IMR-90 (cell line): ENCODE data around the gene PTGDR2. TPM values are rescaled to one million over a fixed set of nuclear protein-coding genes. Genes with fewer than 3 reads are reported as not detected.

Experiments used
- ATAC-seq: fragments of 200-7000 bp; cut with Tn5 transposase; 2 replicates; pipeline ENCODE4 v1.9.1; 2020; ENCODE audit warnings: low read depth, mild to moderate bottlenecking, moderate library complexity
- BruUV-seq: library from RNA; stranded (reverse); fragments of 400-500 nt; replicated peaks from 2 replicates; lab custom pipeline; 2021; lab: Mats Ljungman, UMichigan
- CTCF ChIA-PET: fragments of 300-600 bp; formaldehyde crosslinking; extraction: SDS; loops from one replicate; lab custom pipeline; 2021; ENCODE audit warnings: antibody characterized with exemption; lab: Yijun Ruan, JAX
- POLR2A ChIA-PET: fragments of 300-600 bp; sonication (Branson Sonifier 250); formaldehyde crosslinking; loops from one replicate; lab custom pipeline; 2022; ENCODE audit warnings: antibody characterized with exemption; ENCODE audit not compliant: unreplicated experiment; lab: Charles Lee
- DNase-seq: peaks from one replicate; pipeline ENCODE4 v3.0.0; 2013
- H2AFZ ChIP-seq: replicated peaks from 2 replicates; pipeline ENCODE3; 2013; ENCODE audit warnings: low read length, mild to moderate bottlenecking; ENCODE audit not compliant: poor library complexity
- H2AK5ac ChIP-seq: 2 replicates; pipeline ENCODE4 v1.6.1; 2013; ENCODE audit warnings: low read depth, low read length, inconsistent platforms
- H2AK9ac ChIP-seq: replicated peaks from 2 replicates; pipeline ENCODE3; 2013; ENCODE audit warnings: mild to moderate bottlenecking, low read depth, low read length, moderate library complexity; ENCODE audit not compliant: poor library complexity
- H2BK120ac ChIP-seq: 2 replicates; pipeline ENCODE4 v1.6.1; 2013; ENCODE audit warnings: low read depth, low read length, inconsistent platforms
- H2BK15ac ChIP-seq: 3 replicates; pipeline ENCODE4 v1.6.1; 2013; ENCODE audit warnings: low read depth, low read length, inconsistent platforms
- H2BK20ac ChIP-seq: 2 replicates; pipeline ENCODE4 v1.6.1; 2013; ENCODE audit warnings: low read depth, mild to moderate bottlenecking, inconsistent platforms, low read length, moderate library complexity
- H2BK5ac ChIP-seq: 2 replicates; pipeline ENCODE4 v1.6.1; 2013; ENCODE audit warnings: mild to moderate bottlenecking, low read depth, low read length, inconsistent platforms; ENCODE audit not compliant: poor library complexity, severe bottlenecking
- H3K14ac ChIP-seq: replicated peaks from 2 replicates; pipeline ENCODE4 v1.6.1; 2013; ENCODE audit warnings: low read depth, low read length, inconsistent platforms
- H3K18ac ChIP-seq: 2 replicates; pipeline ENCODE4 v1.6.1; 2013; ENCODE audit warnings: low read depth, low read length, control low read depth
- H3K23ac ChIP-seq: 2 replicates; pipeline ENCODE4 v1.6.1; 2013; ENCODE audit warnings: low read depth, low read length, inconsistent platforms
- H3K27ac ChIP-seq: 2 replicates; pipeline ENCODE4 v1.5.1; 2013; ENCODE audit warnings: mild to moderate bottlenecking, control low read depth, low read length; ENCODE audit not compliant: insufficient read depth
- H3K27me3 ChIP-seq: 2 replicates; pipeline ENCODE4 v1.6.1; 2013; ENCODE audit warnings: low read length; ENCODE audit not compliant: control insufficient read depth, insufficient read depth
- H3K36me3 ChIP-seq: 2 replicates; pipeline ENCODE4 v1.6.1; 2013; ENCODE audit warnings: low read length, mixed read lengths; ENCODE audit not compliant: control insufficient read depth, insufficient read depth
- H3K4ac ChIP-seq: 2 replicates; pipeline ENCODE4 v1.6.1; 2013; ENCODE audit warnings: low read depth, low read length, inconsistent platforms
- H3K4me1 ChIP-seq: 2 replicates; pipeline ENCODE4 v1.6.1; 2013; ENCODE audit warnings: low read length, mixed read lengths; ENCODE audit not compliant: control insufficient read depth, insufficient read depth
- H3K4me2 ChIP-seq: 2 replicates; pipeline ENCODE4 v1.6.1; 2013; ENCODE audit warnings: low read depth, mild to moderate bottlenecking, control low read depth, low read length, moderate library complexity
- H3K4me3 ChIP-seq: 2 replicates; pipeline ENCODE4 v1.5.1; 2013; ENCODE audit warnings: low read depth, mild to moderate bottlenecking, control low read depth, low read length, moderate library complexity; ENCODE audit not compliant: insufficient read depth
- H3K56ac ChIP-seq: 2 replicates; pipeline ENCODE4 v1.6.1; 2013; ENCODE audit warnings: low read length, inconsistent platforms; ENCODE audit not compliant: insufficient read depth; ENCODE audit errors: extremely low read depth
- H3K79me1 ChIP-seq, 2 experiments: 2 replicates each; pipeline ENCODE4 v1.6.1; 2013; ENCODE audit warnings: low read length in 2 of 2, inconsistent platforms in 1 of 2, low read depth in 1 of 2
- H3K9ac ChIP-seq: 2 replicates; pipeline ENCODE4 v1.6.1; 2013; ENCODE audit warnings: low read depth, low read length, control low read depth
- H3K9me1 ChIP-seq: 2 replicates; pipeline ENCODE4 v1.6.1; 2013; ENCODE audit warnings: low read length, inconsistent platforms; ENCODE audit not compliant: insufficient read depth
- H3K9me3 ChIP-seq: 2 replicates; pipeline ENCODE4 v1.6.1; 2013; ENCODE audit warnings: low read length; ENCODE audit not compliant: control insufficient read depth, insufficient read depth
- H4K20me1 ChIP-seq: 2 replicates; pipeline ENCODE4 v1.6.1; 2013; ENCODE audit warnings: low read length, inconsistent platforms; ENCODE audit not compliant: insufficient read depth
- H4K5ac ChIP-seq: 2 replicates; pipeline ENCODE4 v1.6.1; 2013; ENCODE audit warnings: mild to moderate bottlenecking, low read depth, low read length, control low read depth
- H4K8ac ChIP-seq, 2 experiments: 2 replicates each; pipeline ENCODE4 v1.6.1; 2013; ENCODE audit warnings: low read depth in 2 of 2, low read length in 2 of 2, control low read depth in 1 of 2, inconsistent platforms in 1 of 2
- H4K91ac ChIP-seq: 2 replicates; pipeline ENCODE4 v1.6.1; 2013; ENCODE audit warnings: low read depth, low read length, inconsistent platforms; ENCODE audit not compliant: insufficient read depth
- BHLHE40 ChIP-seq: fragments of 150-350 bp; IDR thresholded peaks from 2 replicates; pipeline ENCODE4 v1.6.1; 2016; ENCODE audit warnings: mild to moderate bottlenecking, low read depth, low read length
- CEBPB ChIP-seq: IDR thresholded peaks from 2 replicates; pipeline ENCODE4 v1.6.1; 2012; ENCODE audit warnings: low read depth, low read length, improper control_type of control experiment
- CHD1 ChIP-seq: IDR thresholded peaks from 2 replicates; pipeline ENCODE4 v1.6.1; 2012; ENCODE audit warnings: low read depth, low read length, improper control_type of control experiment
- FOS ChIP-seq: fragments of 150-350 bp; IDR thresholded peaks from 2 replicates; pipeline ENCODE4 v1.6.1; 2016; ENCODE audit warnings: low read depth, low read length
- MAFK ChIP-seq: IDR thresholded peaks from 2 replicates; pipeline ENCODE4 v1.6.1; 2012; ENCODE audit warnings: low read depth, low read length, improper control_type of control experiment
- MAZ ChIP-seq: IDR thresholded peaks from 2 replicates; pipeline ENCODE4 v1.6.1; 2012; ENCODE audit warnings: low read depth, mild to moderate bottlenecking, low read length, improper control_type of control experiment, moderate library complexity, borderline replicate concordance
- MXI1 ChIP-seq: IDR thresholded peaks from 2 replicates; pipeline ENCODE4 v1.6.1; 2012; ENCODE audit warnings: low read depth, mild to moderate bottlenecking, low read length, moderate library complexity, borderline replicate concordance
- NFE2L2 ChIP-seq: fragments of 150-350 bp; IDR thresholded peaks from 2 replicates; pipeline ENCODE4 v1.6.1; 2016; ENCODE audit warnings: low read depth, mild to moderate bottlenecking, low read length
- POLR2A ChIP-seq: IDR thresholded peaks from 2 replicates; pipeline ENCODE4 v1.6.1; 2012; ENCODE audit warnings: mild to moderate bottlenecking, low read depth, low read length
- RAD21 ChIP-seq: IDR thresholded peaks from 2 replicates; pipeline ENCODE4 v1.6.1; 2012; ENCODE audit warnings: low read length, improper control_type of control experiment
- RCOR1 ChIP-seq: IDR thresholded peaks from 2 replicates; pipeline ENCODE4 v1.6.1; 2012; ENCODE audit warnings: mild to moderate bottlenecking, low read length, improper control_type of control experiment; ENCODE audit not compliant: insufficient replicate concordance
- RFX5 ChIP-seq: IDR thresholded peaks from 2 replicates; pipeline ENCODE4 v1.8.0; 2012; ENCODE audit warnings: low read depth, mild to moderate bottlenecking, low read length, moderate library complexity
- SMC3 ChIP-seq: fragments of 150-350 bp; IDR thresholded peaks from 2 replicates; pipeline ENCODE4 v1.6.1; 2016; ENCODE audit warnings: low read depth, mild to moderate bottlenecking, antibody characterized with exemption, low read length, moderate library complexity
- WGBS, 2 experiments: methylation state at CpG; one replicate each; pipeline versions ENCODE4 v1.1.5 to v1.1.7; 2013; ENCODE audit warnings: missing lambda C conversion rate in 2 of 2; ENCODE audit not compliant: insufficient read length in 1 of 2; ENCODE audit errors: extremely low coverage in 2 of 2; 5-methylcytosine and 5-hydroxymethylcytosine counted together
- dilution Hi-C: fragments of 300-500 bp; cut with HindIII; formaldehyde crosslinking; loops from one replicate; pipeline ENCODE4 v1.14.3; 2018; ENCODE audit warnings: low sequenced_read_pairs; ENCODE audit not compliant: unreplicated experiment
- in situ Hi-C: fragments of 300-500 bp; cut with MboI; formaldehyde crosslinking; loops from 3 replicates; pipeline ENCODE4 v1.14.3; 2019; ENCODE audit warnings: low sequenced_read_pairs, inconsistent platforms, mixed read lengths
- intact Hi-C: fragments of 100-400 bp; cut with micrococcal nuclease; formaldehyde crosslinking; loops from 2 replicates; pipeline ENCODE4 v1.10.0; 2022
- polyA plus RNA-seq, 3 experiments: library from polyadenylated mRNA; depleted of rRNA; stranded (reverse); fragments of >200 nt; gene quantifications; 2 replicates each; pipeline ENCODE4 v1.2.3, GENCODE V29; 2012; ENCODE audit warnings: low replicate concordance in 1 of 3
- total RNA-seq: library from RNA; depleted of rRNA; stranded (reverse); fragments of >200 nt; gene quantifications from 2 replicates; pipeline ENCODE4 v1.2.3, GENCODE V29; 2012
- TF ChIP-seq, protein P1 (sequence below): conservative IDR thresholded peaks from 2 replicates; pipeline ENCODE4 v1.5.1; 2012; ENCODE audit warnings: mild to moderate bottlenecking, low read depth, low read length, improper control_type of control experiment
- TF ChIP-seq, protein P2 (sequence below): fragments of 150-350 bp; IDR thresholded peaks from 2 replicates; pipeline ENCODE4 v1.6.1; 2017; ENCODE audit warnings: mild to moderate bottlenecking, antibody characterized with exemption, low read length, low read depth
- TF ChIP-seq, protein P3 (sequence below): fragments of 150-350 bp; IDR thresholded peaks from 2 replicates; pipeline ENCODE4 v1.6.1; 2016; ENCODE audit warnings: low read depth, mild to moderate bottlenecking, low read length, moderate library complexity, borderline replicate concordance

PTGDR2 gene
- total and polyA plus RNA-seq, 2 of the 4 experiments (the other 2 are of a cell fraction): under 0.01 to 0.12 TPM

DNA sequence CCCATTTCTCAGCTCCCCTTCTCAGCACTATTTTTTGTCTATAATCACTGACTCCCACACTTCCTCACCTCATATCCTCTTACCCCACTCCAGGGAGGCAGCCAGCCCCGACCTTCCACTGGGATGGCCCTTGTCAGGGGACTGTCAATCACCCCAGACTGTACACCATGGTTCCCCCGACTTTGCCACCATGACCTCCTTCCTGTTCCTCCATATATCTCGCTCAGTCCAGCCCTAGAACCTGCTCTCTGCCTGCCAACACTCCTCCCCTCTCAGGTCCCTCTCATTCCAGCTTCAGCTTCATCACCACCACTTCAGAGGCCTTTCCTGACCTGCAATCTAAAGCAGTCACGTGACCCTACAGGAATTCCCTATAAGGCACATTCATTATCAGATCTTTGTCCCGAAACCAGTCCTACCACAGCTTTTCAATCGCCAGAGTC lies 34.1 kb upstream of the PTGDR2 start:
- POLR2A ChIA-PET: no interaction called here
- intact Hi-C loops: no loop called here
- in situ Hi-C loops: loop anchor here (5.0 kb wide), 1 partner anchor 53 kb away; no protein-coding TSS in a partner anchor

More for the DNA sequence above, 34.1 kb upstream of the PTGDR2 start:
- no peak overlapping the region for H3K18ac ChIP-seq
- H2BK20ac ChIP-seq: no peak overlapping the region
- no peak overlapping the region for H3K4ac ChIP-seq
- H4K5ac ChIP-seq: no peak overlapping the region
- no peaks in the 10 kb centered on the region for H3K9me1 ChIP-seq
- no peaks in the 10 kb centered on the region for H3K4me1 ChIP-seq
- no peaks in the 10 kb centered on the region; the same call in 1 of the 2 replicates for H4K20me1 ChIP-seq
- no peaks in the 10 kb centered on the region for H3K9me3 ChIP-seq
- H3K23ac ChIP-seq: no peak overlapping the region
- H3K14ac ChIP-seq: no peak overlapping the region
- H2BK15ac ChIP-seq: no peak overlapping the region
- no peak overlapping the region for H3K9ac ChIP-seq
- no peak overlapping the region for H3K4me3 ChIP-seq
- DNase-seq (no peak), ATAC-seq (no peak)
- no TSS peak for BruUV-seq
- peaks cover 9% of the 10 kb centered on the region for H3K36me3 ChIP-seq
- H2AK5ac ChIP-seq: no peak overlapping the region
- H3K27me3 ChIP-seq: no peaks in the 10 kb centered on the region
- dilution Hi-C loops: no loop called here
- no peak overlapping the region for H3K4me2 ChIP-seq
- H3K56ac ChIP-seq: no peak overlapping the region
- no peak overlapping the region for H3K27ac ChIP-seq
- CTCF ChIA-PET: interaction anchor here (0.7 to 1.0 kb wide), 3 partner anchors 10 to 58 kb away, joined by 3 to 6 read pairs (median 3); no protein-coding TSS in a partner anchor
- H2AK9ac ChIP-seq: no peak overlapping the region
- H2AFZ ChIP-seq: no peak overlapping the region
- H4K8ac ChIP-seq: no peak overlapping the region
- TF ChIP-seq, protein P1, sequence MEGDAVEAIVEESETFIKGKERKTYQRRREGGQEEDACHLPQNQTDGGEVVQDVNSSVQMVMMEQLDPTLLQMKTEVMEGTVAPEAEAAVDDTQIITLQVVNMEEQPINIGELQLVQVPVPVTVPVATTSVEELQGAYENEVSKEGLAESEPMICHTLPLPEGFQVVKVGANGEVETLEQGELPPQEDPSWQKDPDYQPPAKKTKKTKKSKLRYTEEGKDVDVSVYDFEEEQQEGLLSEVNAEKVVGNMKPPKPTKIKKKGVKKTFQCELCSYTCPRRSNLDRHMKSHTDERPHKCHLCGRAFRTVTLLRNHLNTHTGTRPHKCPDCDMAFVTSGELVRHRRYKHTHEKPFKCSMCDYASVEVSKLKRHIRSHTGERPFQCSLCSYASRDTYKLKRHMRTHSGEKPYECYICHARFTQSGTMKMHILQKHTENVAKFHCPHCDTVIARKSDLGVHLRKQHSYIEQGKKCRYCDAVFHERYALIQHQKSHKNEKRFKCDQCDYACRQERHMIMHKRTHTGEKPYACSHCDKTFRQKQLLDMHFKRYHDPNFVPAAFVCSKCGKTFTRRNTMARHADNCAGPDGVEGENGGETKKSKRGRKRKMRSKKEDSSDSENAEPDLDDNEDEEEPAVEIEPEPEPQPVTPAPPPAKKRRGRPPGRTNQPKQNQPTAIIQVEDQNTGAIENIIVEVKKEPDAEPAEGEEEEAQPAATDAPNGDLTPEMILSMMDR: no peak
- TF ChIP-seq MXI1 (no peak), POLR2A (no peak), MAFK (no peak), FOS (no peak), SMC3 (no peak), NFE2L2 (no peak), MAZ (no peak), BHLHE40 (no peak), RAD21 (no peak), CHD1 (no peak), RFX5 (no peak), CEBPB (no peak), RCOR1 (no peak)
- TF ChIP-seq, protein P2, sequence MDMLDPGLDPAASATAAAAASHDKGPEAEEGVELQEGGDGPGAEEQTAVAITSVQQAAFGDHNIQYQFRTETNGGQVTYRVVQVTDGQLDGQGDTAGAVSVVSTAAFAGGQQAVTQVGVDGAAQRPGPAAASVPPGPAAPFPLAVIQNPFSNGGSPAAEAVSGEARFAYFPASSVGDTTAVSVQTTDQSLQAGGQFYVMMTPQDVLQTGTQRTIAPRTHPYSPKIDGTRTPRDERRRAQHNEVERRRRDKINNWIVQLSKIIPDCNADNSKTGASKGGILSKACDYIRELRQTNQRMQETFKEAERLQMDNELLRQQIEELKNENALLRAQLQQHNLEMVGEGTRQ: no peak
- TF ChIP-seq, protein P3, sequence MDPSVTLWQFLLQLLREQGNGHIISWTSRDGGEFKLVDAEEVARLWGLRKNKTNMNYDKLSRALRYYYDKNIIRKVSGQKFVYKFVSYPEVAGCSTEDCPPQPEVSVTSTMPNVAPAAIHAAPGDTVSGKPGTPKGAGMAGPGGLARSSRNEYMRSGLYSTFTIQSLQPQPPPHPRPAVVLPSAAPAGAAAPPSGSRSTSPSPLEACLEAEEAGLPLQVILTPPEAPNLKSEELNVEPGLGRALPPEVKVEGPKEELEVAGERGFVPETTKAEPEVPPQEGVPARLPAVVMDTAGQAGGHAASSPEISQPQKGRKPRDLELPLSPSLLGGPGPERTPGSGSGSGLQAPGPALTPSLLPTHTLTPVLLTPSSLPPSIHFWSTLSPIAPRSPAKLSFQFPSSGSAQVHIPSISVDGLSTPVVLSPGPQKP: no peak
- H2BK5ac ChIP-seq: no peak overlapping the region
- no peak overlapping the region for H2BK120ac ChIP-seq
- 84% methylated on average over 5 of the region's 6 CpGs; no CpG with 5 or more reads in 1 of the 2 experiments for WGBS, 2 experiments
- H3K79me1 ChIP-seq: no peaks in the 10 kb centered on the region; a peak in 1 of 4 replicates
- H4K91ac ChIP-seq: no peak overlapping the region
